ENCODE results near the gene TLX1.
A peak's percentile ranks its signal among the peaks of the same experiment; 100 is the strongest.

Gene TLX1

GRCh38 chr10:101157756-101158458 lies 26.8 kb downstream of the TLX1 start:
- DNase-seq (ENCODE audit: low spot score), result no peak
- TF ChIP-seq CTCF (IDR thresholded peaks at IDR 0.05; ENCODE audit: borderline replicate concordance, control extremely low read depth, extremely low read depth, insufficient read depth, missing control alignments), result no peak
- in situ Hi-C loops (cut with MboI; ENCODE audit: low sequenced_read_pairs, unreplicated experiment), result no loop called here

- no peak for TF ChIP-seq CTCF (IDR thresholded peaks at IDR 0.05; ENCODE audit: borderline replicate concordance, control extremely low read depth, extremely low read depth, insufficient read depth, missing control alignments)
- in situ Hi-C loops (cut with MboI; ENCODE audit: low sequenced_read_pairs, unreplicated experiment), result no loop called here
These were observed 27.5 kb downstream of the TLX1 start for GRCh38 chr10:101158459-101159058.

GRCh38 chr10:101161494-101162299 lies 30.6 kb downstream of the TLX1 start:
- peak; percentile 79 for DNase-seq (ENCODE audit: low spot score)
- in situ Hi-C loops (cut with MboI; ENCODE audit: low sequenced_read_pairs, unreplicated experiment), result no loop called here
- TF ChIP-seq CTCF (IDR thresholded peaks at IDR 0.05; ENCODE audit: borderline replicate concordance, control extremely low read depth, extremely low read depth, insufficient read depth, missing control alignments), result peak; percentile 98

More at GRCh38 chr10:101158459-101159058, 27.5 kb downstream of the TLX1 start:
- DNase-seq (ENCODE audit: low spot score), result no peak

GRCh38 chr10:101162677-101163076 lies 31.6 kb downstream of the TLX1 start:
- in situ Hi-C loops (cut with MboI; ENCODE audit: low sequenced_read_pairs, unreplicated experiment), result no loop called here
- TF ChIP-seq CTCF (IDR thresholded peaks at IDR 0.05; ENCODE audit: borderline replicate concordance, control extremely low read depth, extremely low read depth, insufficient read depth, missing control alignments), result no peak
- no peak for DNase-seq (ENCODE audit: low spot score)

- in situ Hi-C loops (cut with MboI; ENCODE audit: low sequenced_read_pairs, unreplicated experiment), result no loop called here
- no peak for TF ChIP-seq CTCF (IDR thresholded peaks at IDR 0.05; ENCODE audit: borderline replicate concordance, control extremely low read depth, extremely low read depth, insufficient read depth, missing control alignments)
- no peak for DNase-seq (ENCODE audit: low spot score)
These were observed 32.9 kb downstream of the TLX1 start for GRCh38 chr10:101164020-101164419.

GRCh38 chr10:101165736-101166135 lies 34.6 kb downstream of the TLX1 start:
- no peak for DNase-seq (ENCODE audit: low spot score)
- no peak for TF ChIP-seq CTCF (IDR thresholded peaks at IDR 0.05; ENCODE audit: borderline replicate concordance, control extremely low read depth, extremely low read depth, insufficient read depth, missing control alignments)
- in situ Hi-C loops (cut with MboI; ENCODE audit: low sequenced_read_pairs, unreplicated experiment), result no loop called here
